WI38 (cell line): ENCODE measurements around the gene VEGFC.
A peak's percentile ranks its signal among the peaks of the same experiment; 100 is the strongest.

Source experiments
- H3K4me3 ChIP-seq: 2 replicates; pipeline ENCODE4 v1.5.1; 2011; ENCODE audit warnings: low read depth, mild to moderate bottlenecking, control low read depth, low read length
- CTCF ChIP-seq: IDR thresholded peaks from 2 replicates; pipeline ENCODE4 v1.5.1; 2012; ENCODE audit warnings: low read depth, mild to moderate bottlenecking, control low read depth, low read length

VEGFC gene

DNA sequence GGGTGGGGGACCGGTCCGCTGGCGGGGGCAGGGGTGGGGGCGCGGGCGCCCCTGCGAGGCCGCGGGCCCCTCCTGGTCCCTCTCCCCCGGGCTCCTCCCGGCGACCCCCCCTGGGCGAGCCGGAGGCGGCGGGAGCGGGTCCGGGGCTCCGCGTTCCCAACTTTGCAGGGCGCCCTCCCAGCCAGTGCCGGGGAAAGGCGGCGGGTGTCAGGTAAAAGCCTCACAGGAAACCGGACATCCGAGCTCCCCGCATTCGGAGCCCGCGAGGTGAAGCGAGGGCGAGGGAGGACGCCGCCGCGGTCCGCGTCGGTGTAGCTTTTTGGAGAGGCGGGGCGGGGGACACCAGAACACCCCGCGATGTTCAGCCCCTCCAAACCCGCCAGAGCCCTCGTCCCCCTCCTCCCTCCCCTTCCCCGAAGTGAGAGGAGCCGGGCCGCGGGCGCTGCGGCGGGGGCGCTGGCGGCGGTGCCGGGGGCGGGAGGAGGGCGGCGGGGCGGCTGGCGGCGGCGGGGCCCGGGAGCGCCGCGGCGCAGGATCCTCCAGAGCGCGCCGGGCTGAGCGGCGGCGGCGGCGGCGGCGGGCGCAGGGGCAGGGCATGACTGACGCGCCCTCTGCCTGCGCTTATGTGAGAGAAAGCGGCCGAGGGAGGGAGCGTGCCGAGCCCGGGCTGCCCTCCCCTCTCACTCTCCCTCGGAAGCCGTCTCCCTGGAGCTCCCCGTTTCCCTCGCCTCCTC is at the start of gene VEGFC:
Gene VEGFC, minus strand, starts transcription at position 597 of the 734 bp plus-strand sequence. CDS start 611 bp downstream, outside the sequence.
- H3K4me3 ChIP-seq = peak within 1 kb of the TSS; percentile 98
- no peak for TF ChIP-seq CTCF

DNA sequence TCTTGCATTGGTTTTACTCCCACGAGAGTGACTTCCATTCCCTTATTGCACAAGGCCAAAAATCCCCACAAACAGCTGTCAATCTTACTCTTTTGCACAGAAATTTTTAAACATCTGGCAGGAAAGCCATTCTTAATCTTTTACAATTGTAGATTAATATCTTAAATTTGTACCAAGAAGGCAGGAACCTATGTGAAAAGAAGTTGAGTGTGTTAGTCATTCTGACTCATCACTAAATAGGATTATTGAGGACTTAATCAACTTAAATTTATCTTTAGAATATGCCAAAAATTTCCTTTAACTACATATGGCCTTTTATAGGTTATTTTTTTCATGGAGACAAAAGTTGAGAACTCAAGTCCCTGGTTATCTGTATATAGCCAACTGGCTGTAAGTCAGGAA is 49.0 kb upstream of the VEGFC start:
- no peak for TF ChIP-seq CTCF

GRCh38 chr4:176840166-176840565 is 47.4 kb upstream of the VEGFC start:
- TF ChIP-seq CTCF = no peak
- H3K4me3 ChIP-seq = no peak overlapping the region

More for the DNA sequence above, 49.0 kb upstream of the VEGFC start:
- no peak overlapping the region for H3K4me3 ChIP-seq

DNA sequence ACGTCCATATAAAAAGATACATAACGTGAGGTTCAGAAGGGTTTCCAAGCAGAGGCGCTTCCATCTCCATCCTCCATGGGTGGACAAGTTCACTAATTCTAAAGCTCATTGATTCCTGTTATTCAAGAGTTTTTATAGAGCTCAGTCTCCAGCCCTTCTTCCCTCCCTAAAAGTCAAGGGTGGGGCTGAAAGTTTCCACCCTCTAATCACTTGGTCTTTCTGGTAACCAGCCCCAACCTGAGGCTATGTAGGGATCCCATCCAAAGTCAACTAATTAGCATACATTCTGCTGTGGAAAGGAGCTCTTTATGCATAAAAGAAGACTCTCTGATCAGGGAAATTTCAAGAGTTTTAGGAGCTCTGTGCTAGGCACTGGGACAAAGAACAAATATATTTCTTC is 46.9 kb upstream of the VEGFC start:
- no peak overlapping the region for H3K4me3 ChIP-seq
- TF ChIP-seq CTCF = no peak

GRCh38 chr4:176838601-176839433 is 46.1 kb upstream of the VEGFC start:
- TF ChIP-seq CTCF = no peak
- H3K4me3 ChIP-seq = no peak overlapping the region

- TF ChIP-seq CTCF = no peak
Observed at GRCh38 chr4:176837169-176837895, 44.6 kb upstream of the VEGFC start.

DNA sequence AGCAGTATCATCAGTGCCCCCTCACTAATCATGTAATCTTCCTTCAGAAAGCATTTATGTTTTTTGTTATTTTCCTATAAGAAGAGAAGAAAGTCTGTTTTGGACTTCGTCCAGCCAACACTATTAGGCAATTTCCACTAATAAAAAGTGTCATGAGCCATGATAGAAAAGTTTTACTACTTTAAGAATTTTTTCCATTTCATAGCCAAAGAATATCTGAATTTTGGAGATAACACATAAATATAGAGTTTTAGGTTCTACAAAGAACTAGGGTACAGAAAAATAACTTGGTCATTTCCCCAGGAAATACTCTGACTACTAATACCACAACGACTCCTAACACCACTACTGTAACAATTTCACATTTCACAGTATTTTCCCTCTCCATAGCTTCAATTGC is 41.8 kb upstream of the VEGFC start:
- H3K4me3 ChIP-seq = no peak overlapping the region
- TF ChIP-seq CTCF = no peak

More at GRCh38 chr4:176837169-176837895, 44.6 kb upstream of the VEGFC start:
- H3K4me3 ChIP-seq = no peak overlapping the region
